Muscle layer of duodenum (tissue), 2 donors: Measurements from ENCODE around the gene PFKP.

ENCODE experiments used
- H3K27ac ChIP-seq: one replicate; pipeline ENCODE4 v1.7.0; 2013; ENCODE audit warnings: mild to moderate bottlenecking, low read length
- H3K27me3 ChIP-seq: one replicate; pipeline ENCODE4 v1.7.0; 2013; ENCODE audit warnings: low read depth, mild to moderate bottlenecking, control low read depth, low read length
- H3K36me3 ChIP-seq, 2 donors: one replicate each; pipeline ENCODE4 v1.7.0; 2013; ENCODE audit warnings: low read length in 2 of 2, control low read depth in 1 of 2, mild to moderate bottlenecking in 1 of 2; ENCODE audit not compliant: insufficient read depth in 2 of 2, control insufficient read depth in 1 of 2
- H3K4me1 ChIP-seq, 2 donors: one replicate each; pipeline ENCODE4 v1.7.0; 2013; ENCODE audit warnings: low read length in 2 of 2, mild to moderate bottlenecking in 2 of 2, control low read depth in 1 of 2, moderate library complexity in 1 of 2; ENCODE audit not compliant: insufficient read depth in 2 of 2, control insufficient read depth in 1 of 2
- H3K4me3 ChIP-seq, 2 donors: one replicate each; pipeline ENCODE4 v1.7.0; 2013; ENCODE audit warnings: low read length in 2 of 2, low read depth in 1 of 2, mild to moderate bottlenecking in 1 of 2
- H3K9me3 ChIP-seq, 2 donors: one replicate each; pipeline ENCODE4 v1.7.0; 2013; ENCODE audit warnings: low read length in 2 of 2, control low read depth in 1 of 2, mild to moderate bottlenecking in 1 of 2; ENCODE audit not compliant: control insufficient read depth in 1 of 2
- donor health status: healthy.

The PFKP gene

DNA sequence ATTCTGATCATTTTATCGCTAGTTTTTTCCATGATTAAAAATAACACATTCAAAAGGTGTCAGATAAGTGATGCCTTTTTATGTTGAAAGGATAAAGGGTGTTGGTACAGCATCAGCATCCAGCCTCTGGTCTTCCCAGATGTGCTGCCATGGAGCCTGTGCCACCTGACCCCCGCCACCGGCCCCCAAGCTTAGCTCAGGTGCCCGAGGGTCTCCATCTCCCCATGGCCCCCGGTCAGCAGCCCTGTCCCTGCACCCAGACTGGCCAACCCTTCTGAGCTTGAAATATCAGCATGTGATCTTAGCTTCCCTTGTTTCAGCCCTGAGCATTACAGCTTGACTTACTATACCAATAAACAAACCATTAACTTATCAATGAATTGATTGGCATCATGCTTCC is 24.6 kb downstream of the PFKP start:
- H3K27me3 ChIP-seq = no peaks in the 10 kb centered on the region
- no peaks in the 10 kb centered on the region for H3K36me3 ChIP-seq
- H3K4me3 ChIP-seq = no peak overlapping the region
- H3K9me3 ChIP-seq = no peaks in the 10 kb centered on the region
- H3K27ac ChIP-seq = no peak overlapping the region
- H3K4me1 ChIP-seq = peaks cover 15 to 18% of the 10 kb centered on the region in 2 donors

- Histone ChIP-seq H3K4me3 (no peak overlapping the region), H3K4me1 (peaks cover 15 to 18% of the 10 kb centered on the region in 2 donors), H3K36me3 (no peaks in the 10 kb centered on the region), H3K27me3 (no peaks in the 10 kb centered on the region), H3K27ac (no peak overlapping the region), H3K9me3 (no peaks in the 10 kb centered on the region)
Measured at GRCh38 chr10:3093996-3094395, 26.6 kb downstream of the PFKP start.

DNA sequence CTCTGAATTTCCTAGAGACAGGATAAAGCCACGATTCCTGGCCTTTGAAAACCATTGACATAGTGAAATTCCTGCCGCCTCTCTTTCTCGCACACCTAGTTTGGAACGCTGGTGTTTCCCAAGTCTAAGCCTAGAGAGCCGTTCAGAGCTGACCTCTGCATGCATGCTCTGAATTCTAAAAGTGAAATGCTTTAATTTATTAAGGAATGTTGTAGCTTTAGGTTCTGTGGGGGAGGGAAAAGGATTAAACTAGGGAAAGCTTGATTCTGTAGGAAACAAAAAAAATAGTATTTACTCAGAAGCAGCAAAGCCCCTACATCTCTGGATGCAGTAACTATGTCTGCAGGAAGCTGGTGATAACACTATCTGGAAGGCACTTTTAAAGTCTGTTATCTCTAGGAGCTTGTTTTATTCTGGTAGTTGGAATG is 27.3 kb downstream of the PFKP start:
- H3K4me1 ChIP-seq = peaks cover 15 to 18% of the 10 kb centered on the region in 2 donors
- peak overlapping the region; percentile 79 for H3K27ac ChIP-seq
- H3K27me3 ChIP-seq = no peaks in the 10 kb centered on the region
- no peaks in the 10 kb centered on the region for H3K36me3 ChIP-seq
- H3K9me3 ChIP-seq = no peaks in the 10 kb centered on the region
- H3K4me3 ChIP-seq = no peak overlapping the region

GRCh38 chr10:3095373-3096139 is 28.2 kb downstream of the PFKP start:
- H3K4me1 ChIP-seq = peaks cover 14 to 15% of the 10 kb centered on the region in 2 donors
- H3K9me3 ChIP-seq = no peaks in the 10 kb centered on the region
- no peaks in the 10 kb centered on the region for H3K27me3 ChIP-seq
- peak overlapping the region in 1 of 2 donors; percentile 4 for H3K4me3 ChIP-seq
- peaks cover 4 to 6% of the 10 kb centered on the region in 2 donors for H3K36me3 ChIP-seq
- H3K27ac ChIP-seq = peak overlapping the region; percentile 79

DNA sequence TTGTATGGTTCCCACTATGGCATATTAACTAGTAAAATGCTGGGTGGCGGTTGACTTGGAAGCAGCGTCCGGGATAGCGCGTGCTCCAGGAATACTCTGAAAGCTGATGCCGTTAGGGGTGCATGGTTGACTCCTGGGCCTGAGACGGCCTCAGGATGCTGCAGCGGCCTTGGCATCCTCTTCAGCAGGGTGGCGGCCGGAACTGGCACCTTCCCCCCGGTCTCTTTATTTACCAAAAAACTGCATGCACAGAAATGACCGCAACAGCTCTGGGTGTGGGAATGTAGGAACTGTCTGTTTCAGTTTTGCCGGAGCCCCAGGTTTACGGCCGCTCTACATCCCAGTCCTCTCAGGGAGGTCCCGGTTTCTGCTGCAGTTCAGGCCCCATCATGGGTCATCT is 28.8 kb downstream of the PFKP start:
- Histone ChIP-seq H3K27ac (peak overlapping the region; percentile 79), H3K4me3 (peak overlapping the region in 1 of 2 donors; percentile 4), H3K4me1 (peaks cover 9 to 15% of the 10 kb centered on the region in 2 donors)

GRCh38 chr10:3097160-3097559 is 29.8 kb downstream of the PFKP start:
- Histone ChIP-seq H3K36me3 (peaks cover 5 to 6% of the 10 kb centered on the region in 2 donors), H3K4me1 (peaks cover 9 to 15% of the 10 kb centered on the region in 2 donors), H3K9me3 (no peaks in the 10 kb centered on the region), H3K4me3 (no peak overlapping the region), H3K27me3 (no peaks in the 10 kb centered on the region), H3K27ac (no peak overlapping the region)

More for the DNA sequence above, 28.8 kb downstream of the PFKP start:
- H3K9me3 ChIP-seq = no peaks in the 10 kb centered on the region
- H3K27me3 ChIP-seq = no peaks in the 10 kb centered on the region
- peaks cover 5 to 6% of the 10 kb centered on the region in 2 donors for H3K36me3 ChIP-seq

- Histone ChIP-seq H3K4me3 (no peak overlapping the region), H3K36me3 (peaks cover 5 to 9% of the 10 kb centered on the region in 2 donors), H3K4me1 (peaks cover 9 to 15% of the 10 kb centered on the region in 2 donors), H3K9me3 (no peaks in the 10 kb centered on the region), H3K27ac (no peak overlapping the region), H3K27me3 (no peaks in the 10 kb centered on the region)
Measured at GRCh38 chr10:3098689-3099088, 31.3 kb downstream of the PFKP start.

DNA sequence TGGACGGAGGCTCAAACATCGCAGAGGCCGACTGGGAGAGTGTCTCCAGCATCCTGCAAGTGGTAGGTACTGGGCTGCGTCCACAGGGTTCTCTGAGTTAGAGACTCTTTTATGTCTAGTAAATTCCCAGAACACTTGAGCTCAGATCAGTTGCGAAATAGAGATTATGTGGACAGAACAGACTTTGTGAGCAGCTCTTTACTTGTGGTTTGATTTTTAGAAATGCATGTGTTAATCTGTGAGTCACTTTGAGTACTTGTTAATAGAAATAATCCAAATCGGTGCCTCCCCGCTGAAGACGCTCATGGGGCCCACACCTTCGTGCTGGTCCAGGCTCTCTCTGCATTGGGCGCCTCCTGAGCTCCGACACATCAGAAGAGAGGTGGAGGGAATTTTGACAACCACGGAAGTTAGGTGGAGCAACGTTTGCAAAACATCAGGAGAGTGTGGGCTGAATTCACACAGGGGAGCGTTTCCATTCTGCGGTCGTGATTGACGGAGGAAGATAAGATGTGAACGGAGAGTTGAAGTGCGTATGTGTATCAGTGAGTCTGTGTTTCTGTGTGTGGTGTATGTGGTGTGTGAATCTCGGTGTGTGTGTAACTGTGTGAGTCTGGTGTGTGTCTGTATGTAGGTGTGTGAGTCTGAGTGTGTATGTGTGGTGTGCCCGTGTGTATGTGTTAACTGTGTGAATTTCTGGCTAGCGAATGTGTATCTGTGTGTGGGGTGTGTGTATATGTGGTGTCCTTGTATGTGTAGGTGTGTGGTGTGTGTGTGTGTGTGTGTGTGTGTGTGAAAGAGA is 32.1 kb downstream of the PFKP start:
- Histone ChIP-seq H3K36me3 (peaks cover 5 to 10% of the 10 kb centered on the region in 2 donors), H3K4me3 (no peak overlapping the region), H3K27me3 (no peaks in the 10 kb centered on the region), H3K9me3 (no peaks in the 10 kb centered on the region), H3K27ac (no peak overlapping the region), H3K4me1 (peaks cover 9 to 14% of the 10 kb centered on the region in 2 donors)

- no peak overlapping the region for H3K27ac ChIP-seq
- H3K4me1 ChIP-seq = peaks cover 8 to 9% of the 10 kb centered on the region in 2 donors
- H3K4me3 ChIP-seq = no peak overlapping the region
- no peaks in the 10 kb centered on the region for H3K27me3 ChIP-seq
- no peaks in the 10 kb centered on the region for H3K9me3 ChIP-seq
- H3K36me3 ChIP-seq = peaks cover 5 to 10% of the 10 kb centered on the region in 2 donors
Measured at GRCh38 chr10:3100093-3100792, 32.9 kb downstream of the PFKP start.

- H3K4me1 ChIP-seq = peaks cover 5% of the 10 kb centered on the region in 2 donors
- H3K27me3 ChIP-seq = no peaks in the 10 kb centered on the region
- H3K9me3 ChIP-seq = no peaks in the 10 kb centered on the region
- peaks cover 10% of the 10 kb centered on the region in 2 donors for H3K36me3 ChIP-seq
- no peak overlapping the region for H3K4me3 ChIP-seq
- H3K27ac ChIP-seq = no peak overlapping the region
Measured at GRCh38 chr10:3100856-3101640, 33.7 kb downstream of the PFKP start.
